Epithelial cell of prostate (primary cell): ENCODE results near the gene FANCI.
"Not testable (repeated sequence)": the region's sequence is repeated elsewhere in the genome, so short reads cannot be mapped to it uniquely, and the experiment has no call there.

ENCODE experiments used
- DNase-seq: peaks from one replicate; pipeline ENCODE4 v3.0.0-alpha.2; 2011; ENCODE audit warnings: low read depth, low spot score
- H3K27ac ChIP-seq: fragments of 450-650 bp; 2 replicates; pipeline ENCODE4 v1.5.1; 2017; ENCODE audit warnings: mild to moderate bottlenecking

The FANCI gene

GRCh38 chr15:89218531-89218930 is 25.2 kb upstream of the FANCI start:
- no peak overlapping the region for H3K27ac ChIP-seq
- no peak for DNase-seq

- DNase-seq = no peak
- no peak within 1 kb of the TSS for H3K27ac ChIP-seq
These were observed 22.2 kb upstream of the FANCI start, which contains the start of gene RLBP1 for GRCh38 chr15:89221543-89221942. Gene RLBP1 (minus strand): TSS chr15:89221579. CDS start chr15:89218975, 2,604 bp downstream.

DNA sequence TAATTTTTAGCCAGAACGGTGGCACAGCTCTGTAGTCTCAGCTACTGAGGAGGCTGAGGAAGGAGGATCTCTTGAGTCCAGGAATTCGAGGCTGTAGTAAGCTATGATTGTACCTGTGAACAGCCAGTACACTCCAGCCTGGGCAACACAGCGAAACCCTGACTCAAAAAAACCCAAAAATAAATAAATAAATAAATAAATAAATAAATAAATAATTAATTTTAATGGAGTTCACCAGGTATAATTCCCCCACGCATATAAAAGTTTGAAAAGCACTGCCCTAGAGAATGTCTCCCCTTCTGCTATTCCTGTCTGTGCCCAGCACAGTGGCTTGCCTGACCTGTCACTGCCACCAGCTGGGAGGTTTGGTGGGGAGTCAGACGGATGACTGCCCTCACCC is 18.2 kb upstream of the FANCI start:
- no peak for DNase-seq
- no peak overlapping the region for H3K27ac ChIP-seq

DNA sequence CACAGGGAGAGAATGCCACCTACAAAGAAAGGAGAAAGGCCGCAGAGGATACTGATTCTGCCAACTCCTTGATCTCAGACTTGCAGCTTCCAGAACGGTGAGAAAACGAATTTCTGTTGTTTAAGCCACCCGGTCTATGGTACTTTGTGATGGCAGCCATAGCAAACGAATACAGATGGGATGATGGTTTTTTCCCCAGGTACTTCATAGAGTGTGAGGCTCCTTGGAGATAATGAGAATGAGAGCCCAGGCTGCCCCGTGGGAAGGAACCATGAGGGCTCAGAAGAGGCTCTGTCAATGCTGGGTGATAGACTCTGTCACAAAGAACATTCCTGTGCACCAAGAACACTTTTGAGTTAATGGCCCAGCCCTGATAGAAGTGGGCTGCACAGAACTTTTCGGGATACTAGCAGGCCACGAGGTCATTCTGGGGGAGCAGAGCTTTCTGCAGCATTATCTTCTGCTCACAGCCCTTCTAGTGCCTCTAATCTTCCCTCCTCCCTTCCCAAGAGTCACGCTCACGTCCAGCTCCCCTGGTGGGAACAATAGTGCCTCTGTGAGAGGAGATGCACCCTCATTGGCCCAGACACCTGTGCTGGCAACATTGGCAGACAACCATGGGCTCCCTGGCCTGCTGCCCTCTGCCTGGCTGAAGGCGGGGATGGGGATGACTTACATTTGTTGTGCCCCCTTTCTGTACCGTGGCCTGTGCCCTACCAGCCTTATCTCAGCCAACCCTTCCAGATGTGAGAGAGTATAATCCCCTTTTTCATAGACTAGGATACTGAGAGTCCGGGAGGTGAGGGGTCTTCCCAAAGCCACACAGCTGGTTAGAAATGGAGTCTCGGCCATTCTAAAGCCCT is 17.2 kb upstream of the FANCI start:
- no peak for DNase-seq

DNA sequence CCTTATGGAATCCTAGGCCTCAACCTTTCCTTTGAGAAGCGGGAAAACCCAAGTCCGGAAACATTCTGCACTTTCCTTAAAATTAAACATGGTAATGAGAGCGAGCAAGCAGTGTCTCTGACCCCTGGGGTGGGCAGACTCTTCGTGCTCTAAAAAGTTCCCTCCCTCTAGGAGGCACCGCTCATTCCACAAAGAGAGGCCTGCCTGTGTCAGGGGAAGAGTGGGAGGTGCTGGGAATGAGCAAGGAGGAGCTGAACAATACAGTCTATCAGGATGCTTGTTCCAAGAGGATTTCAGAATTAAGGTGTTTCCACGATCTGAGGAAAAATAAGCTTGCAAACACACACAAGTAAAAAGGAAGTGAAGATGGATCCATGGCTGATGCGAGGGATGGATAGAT is 16.4 kb upstream of the FANCI start:
- no peak overlapping the region for H3K27ac ChIP-seq
- DNase-seq = no peak

More for the DNA sequence above, 17.2 kb upstream of the FANCI start:
- H3K27ac ChIP-seq = no peak overlapping the region

DNA sequence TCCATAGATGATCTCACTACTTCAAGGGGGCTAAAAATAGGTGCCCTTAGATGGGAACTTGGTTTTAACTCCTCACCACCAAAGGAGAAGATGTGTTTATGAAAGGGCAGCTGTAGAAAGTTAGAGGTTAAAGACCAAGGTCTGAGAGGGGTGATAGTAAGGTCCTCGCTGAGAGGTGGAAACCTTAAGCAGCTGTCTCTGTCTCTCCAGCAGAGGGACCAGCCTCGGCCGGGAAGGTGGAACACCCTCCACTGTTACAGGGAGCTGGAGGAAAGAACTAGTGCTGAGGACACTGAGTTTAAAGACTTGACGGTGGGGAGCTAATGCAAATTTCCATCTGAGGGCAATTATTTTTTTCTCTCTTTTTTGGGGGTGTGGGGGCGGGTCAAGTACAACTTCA is 13.5 kb upstream of the FANCI start:
- no peak for DNase-seq
- no peak overlapping the region for H3K27ac ChIP-seq

DNA sequence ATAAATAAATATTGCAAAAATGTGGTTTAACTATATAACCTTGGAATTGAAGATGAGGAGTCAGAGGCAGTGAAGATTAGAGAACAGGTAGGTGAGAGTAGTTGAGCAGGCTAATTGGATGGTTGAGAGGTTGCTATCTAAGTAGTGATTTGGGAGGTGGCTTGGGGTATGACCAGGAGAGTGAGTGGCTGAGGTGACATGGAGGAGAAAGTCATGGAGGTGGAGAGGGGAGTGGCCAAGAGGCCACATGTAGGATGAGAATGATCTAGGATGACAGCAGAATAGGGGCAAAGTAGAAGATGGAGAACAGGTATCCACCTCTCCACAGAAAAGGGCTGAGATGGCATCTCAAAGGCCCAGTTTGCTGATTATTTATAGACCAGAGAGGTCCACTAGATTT is 11.9 kb upstream of the FANCI start:
- no peak overlapping the region for H3K27ac ChIP-seq
- no peak for DNase-seq

DNA sequence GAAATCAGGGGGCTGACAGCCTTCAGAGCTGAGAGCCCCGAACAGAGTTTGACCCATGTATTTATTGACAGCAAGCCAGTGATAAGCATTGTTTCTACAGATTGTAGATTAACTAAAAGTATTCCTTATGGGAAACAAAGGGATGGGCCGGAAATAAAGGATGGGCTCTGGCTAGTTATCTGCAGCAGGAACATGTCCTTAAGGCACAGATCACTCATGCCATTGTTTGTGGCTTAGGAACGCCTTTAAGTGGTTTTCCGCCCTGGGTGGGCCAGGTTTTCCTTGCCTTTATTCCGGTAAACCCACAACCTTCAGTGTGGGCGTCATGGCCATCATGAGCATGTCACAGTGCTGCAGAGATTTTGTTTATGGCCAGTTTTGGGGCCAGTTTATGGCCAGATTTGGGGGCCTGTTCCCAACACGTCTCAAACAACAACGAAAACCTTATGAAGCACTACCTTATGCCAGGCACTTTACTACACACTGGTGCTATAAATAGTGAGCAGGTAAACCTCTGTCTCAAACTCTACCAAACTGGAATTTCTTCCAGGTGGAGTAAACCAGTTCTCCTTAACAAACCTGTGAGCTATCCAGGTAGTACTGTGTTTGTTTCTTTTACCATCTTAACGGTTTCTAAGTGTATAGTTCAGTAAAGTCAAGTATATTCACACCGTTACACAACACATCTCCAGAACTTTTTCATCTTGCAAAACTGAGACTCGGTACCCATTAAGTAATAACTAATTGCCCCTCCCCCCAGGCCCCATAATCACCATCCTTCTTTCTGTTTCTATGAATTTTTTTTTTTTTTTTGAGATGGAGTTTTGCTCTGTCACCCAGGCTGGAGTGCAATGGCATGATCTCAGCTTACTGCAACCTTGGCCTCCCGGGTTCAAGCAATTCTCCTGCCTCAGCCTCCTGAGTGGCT is 3.6 kb upstream of the FANCI start:
- not testable (repeated sequence) for H3K27ac ChIP-seq, DNase-seq

- H3K27ac ChIP-seq = peak overlapping the region; percentile 57
- DNase-seq = no peak
These were observed 611 bp upstream of the FANCI start for GRCh38 chr15:89243046-89243690.

- DNase-seq = no peak
- H3K27ac ChIP-seq = no peak overlapping the region
These were observed 760 bp downstream of the FANCI start for GRCh38 chr15:89244574-89244903.

GRCh38 chr15:89247446-89247845 is 3.7 kb downstream of the FANCI start:
- DNase-seq = no peak
- no peak overlapping the region for H3K27ac ChIP-seq

DNA sequence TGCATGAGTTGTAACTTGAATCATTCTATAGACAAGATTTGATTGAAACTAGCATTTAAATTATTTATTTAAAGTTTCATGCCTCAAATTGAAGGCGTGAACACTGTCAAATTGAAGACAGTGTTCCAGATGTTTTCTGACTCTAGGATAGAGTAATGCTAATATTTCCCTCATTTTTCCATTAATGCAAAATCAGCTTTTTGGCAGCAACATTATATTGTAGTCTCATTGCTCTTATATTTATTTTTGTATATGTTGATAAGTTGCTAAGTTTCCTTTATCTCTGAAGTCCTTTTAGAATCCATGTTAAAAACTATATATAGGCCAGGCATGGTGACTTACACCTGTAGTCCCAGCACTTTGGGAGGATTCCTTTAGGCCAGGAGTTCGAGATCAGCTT is 4.8 kb downstream of the FANCI start:
- no peak for DNase-seq
- no peak overlapping the region for H3K27ac ChIP-seq

DNA sequence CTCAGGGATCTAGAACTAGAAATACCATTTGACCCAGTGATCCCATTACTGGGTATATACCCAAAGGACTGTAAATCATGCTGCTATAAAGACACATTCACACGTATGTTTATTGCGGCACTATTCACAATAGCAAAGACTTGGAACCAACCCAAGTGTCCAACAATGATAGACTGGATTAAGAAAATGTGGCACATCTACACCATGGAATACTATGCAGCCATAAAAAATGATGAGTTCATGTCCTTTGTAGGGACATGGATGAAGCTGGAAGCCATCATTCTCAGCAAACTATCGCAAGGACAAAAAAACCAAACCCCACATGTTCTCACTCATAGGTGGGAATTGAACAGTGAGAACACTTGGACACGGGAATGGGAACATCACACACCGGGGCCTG is 6.4 kb downstream of the FANCI start:
- not testable (repeated sequence) for H3K27ac ChIP-seq, DNase-seq

DNA sequence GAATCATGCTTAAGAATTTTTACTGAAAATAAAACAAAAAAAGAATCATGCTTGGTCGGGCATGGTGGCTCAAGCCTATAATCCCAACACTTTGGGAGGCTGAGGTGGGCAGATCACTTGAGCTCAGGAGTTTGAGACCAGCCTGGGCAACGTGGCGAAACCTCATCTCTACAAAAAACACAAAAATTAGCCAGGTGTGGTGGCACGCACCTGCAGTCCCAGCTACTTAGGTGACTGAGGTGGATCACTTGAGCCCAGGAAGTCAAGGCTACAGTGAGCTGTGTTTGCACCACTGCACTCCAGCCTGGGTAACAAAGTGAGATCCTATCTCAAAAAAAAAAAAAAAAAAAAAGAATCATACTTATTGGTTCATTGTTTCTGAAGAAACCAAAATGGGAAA is 33.5 kb downstream of the FANCI start:
- not testable (repeated sequence) for DNase-seq, H3K27ac ChIP-seq

- DNase-seq = no peak
These were observed 34.5 kb downstream of the FANCI start for GRCh38 chr15:89278307-89278706.

DNA sequence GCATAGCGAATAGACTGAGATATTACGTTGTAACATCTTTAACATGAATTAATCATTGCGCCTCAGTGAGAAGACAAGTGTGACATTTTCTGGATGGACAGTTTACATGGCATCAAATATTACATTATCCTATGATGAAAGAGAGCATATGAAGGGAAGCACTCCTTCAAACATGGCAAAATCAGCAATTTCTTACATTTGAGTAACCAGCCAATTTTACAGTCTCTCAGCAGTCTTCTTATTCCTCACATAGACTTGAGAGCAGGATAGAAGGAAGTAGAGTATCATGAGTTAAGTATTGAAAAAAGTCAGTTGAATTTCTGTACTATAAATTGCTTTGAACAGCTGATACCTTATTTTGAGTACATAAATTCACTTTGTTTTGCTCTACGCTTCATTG is 38.9 kb downstream of the FANCI start:
- DNase-seq = no peak
- H3K27ac ChIP-seq = no peak overlapping the region

More at GRCh38 chr15:89278307-89278706, 34.5 kb downstream of the FANCI start:
- H3K27ac ChIP-seq = no peak overlapping the region

- DNase-seq = no peak
- H3K27ac ChIP-seq = no peak overlapping the region
These were observed 39.4 kb downstream of the FANCI start for GRCh38 chr15:89283201-89283600.

DNA sequence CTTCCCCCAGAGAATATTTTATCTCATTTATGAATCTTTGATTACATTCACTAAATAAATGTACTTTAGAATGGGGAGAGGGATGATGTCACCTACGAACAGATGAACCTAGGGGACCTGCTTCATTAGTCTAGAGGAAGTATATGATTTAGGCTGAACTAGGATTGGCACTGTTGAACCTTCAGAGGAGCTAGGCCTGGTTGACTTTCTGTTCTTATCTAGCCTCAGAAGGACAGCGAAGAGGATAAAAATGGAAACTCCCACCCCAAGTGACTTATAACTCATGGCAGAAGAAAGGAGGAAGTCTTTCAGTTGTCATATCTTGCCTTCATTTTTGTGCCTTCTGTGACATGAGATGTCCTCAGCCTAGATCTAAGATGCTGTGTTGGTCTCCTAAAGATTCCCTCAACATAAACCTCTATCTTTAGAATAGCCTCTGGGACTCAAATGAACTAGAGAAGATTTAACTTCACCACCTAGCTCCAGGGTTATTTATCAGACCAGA is 48.2 kb downstream of the FANCI start:
- no peak overlapping the region for H3K27ac ChIP-seq
- DNase-seq = no peak

DNA sequence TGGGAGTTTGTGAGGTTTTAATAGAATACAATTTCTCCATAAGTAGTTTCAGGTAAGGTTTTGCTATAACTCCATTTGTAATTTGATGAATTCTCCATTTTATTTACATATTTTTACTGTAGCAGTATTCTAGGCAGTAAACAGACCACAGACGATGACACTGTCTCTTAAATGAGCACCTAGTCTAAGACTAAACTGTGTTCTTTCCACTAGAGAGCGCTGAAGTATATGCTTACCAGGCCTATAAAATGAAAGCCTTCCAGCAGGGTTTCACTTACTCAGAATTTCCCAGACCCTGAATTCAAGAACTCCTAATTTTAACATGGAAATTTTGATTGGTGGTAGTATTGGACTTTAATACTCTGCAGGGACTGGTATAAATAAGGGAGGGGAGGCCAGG is 49.2 kb downstream of the FANCI start:
- H3K27ac ChIP-seq = no peak overlapping the region
- no peak for DNase-seq

- no peak for DNase-seq
- no peak overlapping the region for H3K27ac ChIP-seq
These were observed 56.1 kb downstream of the FANCI start for GRCh38 chr15:89299896-89300295.
